A549 (cell line): ENCODE data around the gene GPBP1L1.

Experiments used
- CHD2 ChIP-seq: fragments of 150-350 bp; IDR thresholded peaks from 2 replicates; pipeline ENCODE4 v1.6.1; 2014; ENCODE audit warnings: low read length; ENCODE audit not compliant: partially characterized antibody
- CTCF ChIP-seq: fragments of >200 bp; sonication (Bioruptor Twin); formaldehyde crosslinking; IDR thresholded peaks from 3 replicates; pipeline ENCODE4 v1.5.1; 2016
- ESRRA ChIP-seq: fragments of 150-350 bp; IDR thresholded peaks from 2 replicates; pipeline ENCODE4 v1.6.1; 2014; ENCODE audit warnings: mild to moderate bottlenecking, low read length, borderline replicate concordance
- MAFK ChIP-seq: fragments of 450-650 bp; IDR thresholded peaks from 2 replicates; pipeline ENCODE4 v1.6.1; 2014; ENCODE audit not compliant: partially characterized antibody
- REST ChIP-seq: fragments of 200-600 bp; sonication (generic); IDR thresholded peaks from 2 replicates; pipeline ENCODE4 v1.6.1; 2016; ENCODE audit warnings: antibody characterized with exemption, mild to moderate bottlenecking, moderate library complexity

- TF ChIP-seq CTCF (no peak), ESRRA (no peak), MAFK (no peak), REST (no peak), CHD2 (no peak)
These were observed 51.1 kb downstream of the GPBP1L1 start for GRCh38 chr1:45635211-45635610.
